HCT116 (cell line): Measurements from ENCODE around the gene HSD17B3. TPM values are rescaled to one million over a fixed set of nuclear protein-coding genes. Genes with fewer than 3 reads are reported as not detected.
"Not testable (repeated sequence)": the region's sequence is repeated elsewhere in the genome, so short reads cannot be mapped to it uniquely, and the experiment has no call there.

Source experiments
- ATAC-seq: fragments of 200-7000 bp; cut with Tn5 transposase; 2 replicates; pipeline ENCODE4 v1.9.1; 2020; ENCODE audit warnings: mild to moderate bottlenecking, moderate library complexity
- BruUV-seq: library from RNA; stranded (reverse); fragments of 400-500 nt; replicated peaks from 2 replicates; lab custom pipeline; 2021; lab: Mats Ljungman, UMichigan
- CTCF ChIA-PET: fragments of 300-600 bp; sonication (Branson Sonifier 250); formaldehyde crosslinking; loops from one replicate; lab custom pipeline; 2021; ENCODE audit warnings: antibody characterized with exemption; lab: Charles Lee
- POLR2A ChIA-PET: fragments of 300-600, 350-600 bp; sonication (Branson Sonifier 250); formaldehyde crosslinking; loops from one replicate; lab custom pipeline; 2021; ENCODE audit warnings: antibody characterized with exemption; lab: Charles Lee
- RAD21 ChIA-PET, 2 experiments: fragments of 300-600 bp; sonication (Branson Sonifier 250); formaldehyde crosslinking; loops; one replicate each; lab custom pipeline; 2023; ENCODE audit warnings: low total read pairs in 2 of 2; ENCODE audit not compliant: uncharacterized antibody in 2 of 2, unreplicated experiment in 2 of 2, low non-redundant PET in 1 of 2; lab: Charles Lee
- DNase-seq: peaks from one replicate; pipeline ENCODE4 v3.0.0-alpha.2; 2010; ENCODE audit warnings: low read depth, low spot score
- H2AFZ ChIP-seq: fragments of 200-600 bp; shearing (Covaris generic), sonication (generic); 2 replicates; pipeline ENCODE4 v1.6.1; 2017; ENCODE audit warnings: low read depth, mixed run types, mixed read lengths, antibody characterized with exemption, low read length; ENCODE audit not compliant: poor library complexity, severe bottlenecking
- H3K27ac ChIP-seq: 2 replicates; pipeline ENCODE4 v1.5.1; 2012; ENCODE audit warnings: low read depth, low read length
- H3K27me3 ChIP-seq: fragments of 200-600 bp; sonication (generic); 2 replicates; pipeline ENCODE4 v1.6.1; 2016; ENCODE audit warnings: mixed run types, low read length, mixed read lengths; ENCODE audit not compliant: insufficient read depth
- H3K36me3 ChIP-seq, 2 experiments: fragments of 200-500 bp in 1 of 2; fragments of 200-600 bp in 1 of 2; sonication (Bioruptor generic) in 1 of 2; sonication (generic) in 1 of 2; 2 replicates each; pipeline versions ENCODE4 v1.5.1 to v1.6.1; 2014 to 2016; ENCODE audit warnings: low read length in 2 of 2, inconsistent platforms in 1 of 2, mixed read lengths in 1 of 2, mixed run types in 1 of 2; ENCODE audit not compliant: insufficient read depth in 2 of 2, control insufficient read depth in 1 of 2
- H3K4me1 ChIP-seq, 2 experiments: fragments of 200-600 bp in 1 of 2; sonication (generic) in 1 of 2; 2 replicates each; pipeline versions ENCODE4 v1.5.1 to v1.6.1; 2012 to 2017; ENCODE audit warnings: low read length in 2 of 2, inconsistent platforms in 1 of 2, mild to moderate bottlenecking in 1 of 2, mixed read lengths in 1 of 2, mixed run types in 1 of 2, moderate library complexity in 1 of 2; ENCODE audit not compliant: insufficient read depth in 2 of 2, control insufficient read depth in 1 of 2
- H3K4me2 ChIP-seq: fragments of 200-600 bp; sonication (generic); 2 replicates; pipeline ENCODE4 v1.6.1; 2017; ENCODE audit warnings: mixed run types, low read length, mixed read lengths
- H3K4me3 ChIP-seq, 2 experiments: fragments of 200-600 bp in 1 of 2; sonication (generic) in 1 of 2; replicated peaks in 1 of 2; 2 replicates each; pipeline ENCODE4 v1.5.1; 2011 to 2016; ENCODE audit warnings: low read length in 2 of 2, control low read depth in 1 of 2, low read depth in 1 of 2, mild to moderate bottlenecking in 1 of 2, mixed read lengths in 1 of 2, mixed run types in 1 of 2
- H3K79me2 ChIP-seq: fragments of 200-600 bp; sonication (generic); 2 replicates; pipeline ENCODE4 v1.6.1; 2017; ENCODE audit warnings: mild to moderate bottlenecking, mixed run types, low read length, moderate library complexity, mixed read lengths; ENCODE audit not compliant: insufficient read depth
- H3K9ac ChIP-seq: fragments of 200-600 bp; sonication (generic); 2 replicates; pipeline ENCODE4 v1.6.1; 2016; ENCODE audit warnings: low read length, mixed read lengths
- H3K9me2 ChIP-seq: fragments of 200-600 bp; sonication (generic), shearing (Covaris generic); 2 replicates; pipeline ENCODE4 v1.6.1; 2017; ENCODE audit warnings: mixed run types, mild to moderate bottlenecking, moderate library complexity; ENCODE audit not compliant: insufficient read depth
- H3K9me3 ChIP-seq, 2 experiments: fragments of 200-500 bp in 1 of 2; fragments of 200-600 bp in 1 of 2; sonication (Bioruptor generic) in 1 of 2; sonication (generic) in 1 of 2; 2 replicates each; pipeline ENCODE4 v1.6.1; 2014 to 2017; ENCODE audit warnings: low read length in 2 of 2, mixed read lengths in 2 of 2, inconsistent platforms in 1 of 2, low read depth in 1 of 2, mild to moderate bottlenecking in 1 of 2, mixed run types in 1 of 2, moderate library complexity in 1 of 2; ENCODE audit not compliant: control insufficient read depth in 1 of 2, insufficient read depth in 1 of 2
- H4K20me1 ChIP-seq: fragments of 200-600 bp; sonication (generic), shearing (Covaris generic); 2 replicates; pipeline ENCODE4 v1.6.1; 2017; ENCODE audit warnings: mixed run types, mild to moderate bottlenecking, moderate library complexity; ENCODE audit not compliant: insufficient read depth
- EGR1 ChIP-seq: IDR thresholded peaks from 2 replicates; pipeline ENCODE4 v1.6.1; 2012; ENCODE audit warnings: low read depth
- POLR2A ChIP-seq: IDR thresholded peaks from 2 replicates; pipeline ENCODE4 v1.7.0; 2011; ENCODE audit warnings: borderline replicate concordance; ENCODE audit not compliant: insufficient read depth, insufficient read length; ENCODE audit errors: extremely low read depth
- POLR2AphosphoS5 ChIP-seq: IDR thresholded peaks from 2 replicates; pipeline ENCODE4 v1.6.1; 2011; ENCODE audit warnings: mild to moderate bottlenecking, low read depth, low read length, moderate library complexity
- RAD21 ChIP-seq: IDR thresholded peaks from 2 replicates; pipeline ENCODE4 v1.6.1; 2012; ENCODE audit warnings: low read depth, mild to moderate bottlenecking
- ZBTB33 ChIP-seq: IDR thresholded peaks from 2 replicates; pipeline ENCODE4 v1.6.1; 2011; ENCODE audit warnings: mild to moderate bottlenecking, low read length, moderate library complexity; ENCODE audit not compliant: insufficient replicate concordance; ENCODE audit errors: extremely low read depth
- intact Hi-C: fragments of 100-400 bp; cut with micrococcal nuclease; formaldehyde crosslinking; loops from 2 replicates; pipeline ENCODE4 v1.10.0; 2022
- total RNA-seq: library from RNA; stranded (reverse); gene quantifications from one replicate; pipeline ENCODE4 v1.2.1, GENCODE V29; 2021; ENCODE audit not compliant: unreplicated experiment
- TF ChIP-seq, protein P1 (sequence below): IDR thresholded peaks from 2 replicates; pipeline ENCODE4 v1.6.1; 2012; ENCODE audit warnings: low read depth

The HSD17B3 gene
- total RNA-seq, 1 experiment from 2014 or later, result 0.37 TPM

- TF ChIP-seq, protein P1, sequence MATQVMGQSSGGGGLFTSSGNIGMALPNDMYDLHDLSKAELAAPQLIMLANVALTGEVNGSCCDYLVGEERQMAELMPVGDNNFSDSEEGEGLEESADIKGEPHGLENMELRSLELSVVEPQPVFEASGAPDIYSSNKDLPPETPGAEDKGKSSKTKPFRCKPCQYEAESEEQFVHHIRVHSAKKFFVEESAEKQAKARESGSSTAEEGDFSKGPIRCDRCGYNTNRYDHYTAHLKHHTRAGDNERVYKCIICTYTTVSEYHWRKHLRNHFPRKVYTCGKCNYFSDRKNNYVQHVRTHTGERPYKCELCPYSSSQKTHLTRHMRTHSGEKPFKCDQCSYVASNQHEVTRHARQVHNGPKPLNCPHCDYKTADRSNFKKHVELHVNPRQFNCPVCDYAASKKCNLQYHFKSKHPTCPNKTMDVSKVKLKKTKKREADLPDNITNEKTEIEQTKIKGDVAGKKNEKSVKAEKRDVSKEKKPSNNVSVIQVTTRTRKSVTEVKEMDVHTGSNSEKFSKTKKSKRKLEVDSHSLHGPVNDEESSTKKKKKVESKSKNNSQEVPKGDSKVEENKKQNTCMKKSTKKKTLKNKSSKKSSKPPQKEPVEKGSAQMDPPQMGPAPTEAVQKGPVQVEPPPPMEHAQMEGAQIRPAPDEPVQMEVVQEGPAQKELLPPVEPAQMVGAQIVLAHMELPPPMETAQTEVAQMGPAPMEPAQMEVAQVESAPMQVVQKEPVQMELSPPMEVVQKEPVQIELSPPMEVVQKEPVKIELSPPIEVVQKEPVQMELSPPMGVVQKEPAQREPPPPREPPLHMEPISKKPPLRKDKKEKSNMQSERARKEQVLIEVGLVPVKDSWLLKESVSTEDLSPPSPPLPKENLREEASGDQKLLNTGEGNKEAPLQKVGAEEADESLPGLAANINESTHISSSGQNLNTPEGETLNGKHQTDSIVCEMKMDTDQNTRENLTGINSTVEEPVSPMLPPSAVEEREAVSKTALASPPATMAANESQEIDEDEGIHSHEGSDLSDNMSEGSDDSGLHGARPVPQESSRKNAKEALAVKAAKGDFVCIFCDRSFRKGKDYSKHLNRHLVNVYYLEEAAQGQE, result no peak
Observed at GRCh38 chr9:96189995-96190394, 112.0 kb downstream of the HSD17B3 start (continued).

- H3K27me3 ChIP-seq, H3K36me3 ChIP-seq, BruUV-seq, DNase-seq, H3K4me1 ChIP-seq, H3K79me2 ChIP-seq, H3K4me2 ChIP-seq, H3K9me2 ChIP-seq, H3K9ac ChIP-seq, ATAC-seq, H3K27ac ChIP-seq, POLR2A ChIA-PET, H2AFZ ChIP-seq, CTCF ChIA-PET, H3K9me3 ChIP-seq, H4K20me1 ChIP-seq, H3K4me3 ChIP-seq, intact Hi-C loops: not testable (repeated sequence)
- RAD21 ChIA-PET, result interaction anchor here in 1 of 2 experiments (0.7 kb wide), 1 partner anchor 400 kb away, joined by 4 read pairs; no protein-coding TSS in a partner anchor
Observed at GRCh38 chr9:96189581-96189980, 112.4 kb downstream of the HSD17B3 start.

DNA sequence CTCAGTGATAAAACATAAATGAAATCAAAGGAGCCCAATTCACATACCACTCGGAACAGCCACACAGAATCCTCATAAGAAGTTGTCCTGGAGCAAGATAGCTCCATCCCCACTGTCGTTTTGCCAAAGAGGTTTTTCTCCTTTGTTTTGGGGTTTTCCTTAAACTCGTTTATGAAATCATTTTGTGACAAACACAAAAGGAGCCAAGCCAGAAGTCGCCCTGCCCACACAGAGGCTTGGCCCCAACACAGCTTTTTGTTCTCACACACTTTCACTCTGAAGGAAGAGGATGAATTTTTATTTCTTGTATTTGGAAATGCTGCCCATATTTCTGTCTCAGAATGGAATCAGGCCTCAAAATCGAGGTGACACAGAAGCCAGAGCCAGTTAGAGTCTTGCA is 113.4 kb downstream of the HSD17B3 start:
- H3K4me1 ChIP-seq, result no peaks in the 10 kb centered on the region
- no peaks in the 10 kb centered on the region for H3K79me2 ChIP-seq
- no peaks in the 10 kb centered on the region for H3K36me3 ChIP-seq
- BruUV-seq, result no TSS peak
- no peak overlapping the region for H3K4me3 ChIP-seq
- H4K20me1 ChIP-seq, result no peaks in the 10 kb centered on the region
- ATAC-seq (no peak), DNase-seq (no peak)
- no peak overlapping the region for H3K9ac ChIP-seq
- H2AFZ ChIP-seq, result no peak overlapping the region
- ChIA-PET POLR2A (no interaction called here), CTCF (no interaction called here), RAD21 (no interaction called here)
- intact Hi-C loops, result no loop called here
- H3K4me2 ChIP-seq, result no peak overlapping the region
- no peaks in the 10 kb centered on the region for H3K9me3 ChIP-seq
- no peak overlapping the region for H3K27ac ChIP-seq
- H3K9me2 ChIP-seq, result no peaks in the 10 kb centered on the region
- H3K27me3 ChIP-seq, result no peaks in the 10 kb centered on the region
- TF ChIP-seq EGR1 (no peak), ZBTB33 (no peak), POLR2A (no peak), RAD21 (no peak), POLR2AphosphoS5 (no peak)
- TF ChIP-seq, protein P1, result no peak
